HEK293 (cell line): ENCODE data around the gene MAVS.
A peak's percentile ranks its signal among the peaks of the same experiment; 100 is the strongest.

Experiments used
- CTCF ChIA-PET: fragments of 350-600 bp; formaldehyde crosslinking; extraction: SDS; loops from one replicate; lab custom pipeline; 2021; ENCODE audit warnings: antibody characterized with exemption; lab: Yijun Ruan, JAX
- POLR2A ChIA-PET: fragments of 300-600 bp; formaldehyde crosslinking; extraction: SDS; loops from one replicate; lab custom pipeline; 2020; ENCODE audit warnings: antibody characterized with exemption, inconsistent platforms; lab: Yijun Ruan, JAX
- H3K27ac ChIP-seq: fragments of 200-500 bp; sonication (Bioruptor generic); 2 replicates; pipeline ENCODE4 v1.5.1; 2014; ENCODE audit warnings: low read depth, low read length, control low read depth, inconsistent platforms; ENCODE audit errors: extremely low read depth
- H3K36me3 ChIP-seq, 2 experiments: fragments of 200-500 bp in 1 of 2; sonication (Bioruptor generic) in 1 of 2; 1 replicate in 1 of 2; 2 replicates in 1 of 2; pipeline ENCODE4 v1.5.1; 2014 to 2017; ENCODE audit warnings: inconsistent platforms in 2 of 2, low read length in 2 of 2; ENCODE audit not compliant: control insufficient read depth in 2 of 2, insufficient read depth in 1 of 2
- H3K4me1 ChIP-seq: fragments of 200-500 bp; sonication (Bioruptor generic); 2 replicates; pipeline ENCODE4 v1.5.1; 2014; ENCODE audit warnings: mild to moderate bottlenecking, low read length, inconsistent platforms; ENCODE audit not compliant: control insufficient read depth, insufficient read depth
- H3K4me3 ChIP-seq: 2 replicates; pipeline ENCODE4 v1.5.1; 2011; ENCODE audit warnings: low read depth, mild to moderate bottlenecking, control low read depth, low read length, moderate library complexity
- H3K9me3 ChIP-seq: fragments of 200-500 bp; sonication (Bioruptor generic); 2 replicates; pipeline ENCODE4 v1.5.1; 2014; ENCODE audit warnings: low read depth, low read length, inconsistent platforms; ENCODE audit not compliant: control insufficient read depth, insufficient read depth
- GLI4 ChIP-seq: fragments of 450-650 bp; formaldehyde crosslinking; IDR thresholded peaks from 2 replicates; pipeline ENCODE4 v1.5.1; 2016; ENCODE audit warnings: missing biosample characterization, missing genetic modification characterization
- KLF1 ChIP-seq: fragments of 450-650 bp; formaldehyde crosslinking; IDR thresholded peaks from 2 replicates; pipeline ENCODE4 v1.5.1; 2016; ENCODE audit warnings: missing biosample characterization, missing genetic modification characterization
- OSR2 ChIP-seq: fragments of 450-650 bp; formaldehyde crosslinking; IDR thresholded peaks from 2 replicates; pipeline ENCODE4 v1.5.1; 2016; ENCODE audit warnings: missing biosample characterization, missing genetic modification characterization
- OVOL3 ChIP-seq: fragments of 450-650 bp; formaldehyde crosslinking; IDR thresholded peaks from 2 replicates; pipeline ENCODE4 v1.5.1; 2016; ENCODE audit warnings: missing biosample characterization, missing genetic modification characterization
- WT1 ChIP-seq: fragments of 450-650 bp; formaldehyde crosslinking; IDR thresholded peaks from 2 replicates; pipeline ENCODE4 v1.5.1; 2016; ENCODE audit warnings: missing biosample characterization, missing genetic modification characterization
- YY2 ChIP-seq: fragments of 450-650 bp; formaldehyde crosslinking; IDR thresholded peaks from 2 replicates; pipeline ENCODE4 v1.5.1; 2016; ENCODE audit warnings: missing biosample characterization, missing genetic modification characterization
- ZFP69B ChIP-seq: fragments of 450-650 bp; formaldehyde crosslinking; IDR thresholded peaks from 2 replicates; pipeline ENCODE4 v1.5.1; 2016; ENCODE audit warnings: missing biosample characterization, missing genetic modification characterization
- ZNF16 ChIP-seq: fragments of 450-650 bp; formaldehyde crosslinking; IDR thresholded peaks from 2 replicates; pipeline ENCODE4 v1.5.1; 2016; ENCODE audit warnings: low read depth, missing biosample characterization, missing genetic modification characterization
- ZNF214 ChIP-seq: fragments of 450-650 bp; formaldehyde crosslinking; IDR thresholded peaks from 2 replicates; pipeline ENCODE4 v1.5.1; 2017; ENCODE audit warnings: missing biosample characterization, mild to moderate bottlenecking, missing genetic modification characterization, borderline replicate concordance
- ZNF23 ChIP-seq: fragments of 450-650 bp; formaldehyde crosslinking; IDR thresholded peaks from 2 replicates; pipeline ENCODE4 v1.5.1; 2016; ENCODE audit warnings: missing biosample characterization, missing genetic modification characterization, borderline replicate concordance
- ZNF248 ChIP-seq: fragments of 450-650 bp; formaldehyde crosslinking; IDR thresholded peaks from 2 replicates; pipeline ENCODE4 v1.5.1; 2017; ENCODE audit warnings: missing biosample characterization, missing genetic modification characterization
- ZNF266 ChIP-seq: fragments of 450-650 bp; formaldehyde crosslinking; IDR thresholded peaks from 2 replicates; pipeline ENCODE4 v1.5.1; 2016; ENCODE audit warnings: missing biosample characterization, missing genetic modification characterization, low read depth
- ZNF324 ChIP-seq: fragments of 450-650 bp; formaldehyde crosslinking; IDR thresholded peaks from 2 replicates; pipeline ENCODE4 v1.5.1; 2016; ENCODE audit warnings: missing biosample characterization, missing genetic modification characterization
- ZNF366 ChIP-seq: fragments of 450-650 bp; formaldehyde crosslinking; conservative IDR thresholded peaks from 2 replicates; pipeline ENCODE4 v1.5.1; 2016; ENCODE audit warnings: missing biosample characterization, missing genetic modification characterization
- ZNF510 ChIP-seq: fragments of 450-650 bp; formaldehyde crosslinking; IDR thresholded peaks from 2 replicates; pipeline ENCODE4 v1.5.1; 2018; ENCODE audit warnings: mild to moderate bottlenecking, missing genetic modification characterization, missing biosample characterization; ENCODE audit not compliant: insufficient replicate concordance
- ZNF549 ChIP-seq: fragments of 450-650 bp; IDR thresholded peaks from 2 replicates; pipeline ENCODE4 v1.5.1; 2018; ENCODE audit warnings: missing biosample characterization, missing genetic modification characterization, mild to moderate bottlenecking, inconsistent platforms, moderate library complexity
- ZNF596 ChIP-seq: fragments of 450-650 bp; IDR thresholded peaks from 2 replicates; pipeline ENCODE4 v1.5.0; 2018; ENCODE audit warnings: missing biosample characterization, mild to moderate bottlenecking, missing genetic modification characterization, moderate library complexity
- ZNF747 ChIP-seq: fragments of 450-650 bp; formaldehyde crosslinking; IDR thresholded peaks from 2 replicates; pipeline ENCODE4 v1.5.1; 2016; ENCODE audit warnings: missing biosample characterization, missing genetic modification characterization
- ZNF768 ChIP-seq: fragments of 450-650 bp; formaldehyde crosslinking; IDR thresholded peaks from 2 replicates; pipeline ENCODE4 v1.5.1; 2018; ENCODE audit warnings: missing biosample characterization, mild to moderate bottlenecking, missing genetic modification characterization
- ZNF830 ChIP-seq: fragments of 450-650 bp; IDR thresholded peaks from 2 replicates; pipeline ENCODE4 v1.5.0; 2018; ENCODE audit warnings: missing biosample characterization, missing genetic modification characterization, low read depth, mild to moderate bottlenecking, moderate library complexity
- TF ChIP-seq, protein P1 (sequence below): fragments of 450-650 bp; formaldehyde crosslinking; IDR thresholded peaks from 2 replicates; pipeline ENCODE4 v1.5.1; 2017; ENCODE audit warnings: missing biosample characterization, missing genetic modification characterization
- TF ChIP-seq, protein P2 (sequence below): fragments of 450-650 bp; formaldehyde crosslinking; IDR thresholded peaks from 2 replicates; pipeline ENCODE4 v1.5.1; 2016; ENCODE audit warnings: missing biosample characterization, missing genetic modification characterization
- TF ChIP-seq, protein P3 (sequence below): fragments of 450-650 bp; formaldehyde crosslinking; IDR thresholded peaks from 2 replicates; pipeline ENCODE4 v1.5.1; 2016; ENCODE audit warnings: missing biosample characterization, missing genetic modification characterization
- TF ChIP-seq, protein P4 (sequence below): fragments of 450-650 bp; formaldehyde crosslinking; IDR thresholded peaks from 2 replicates; pipeline ENCODE4 v1.5.1; 2016; ENCODE audit warnings: missing biosample characterization, missing genetic modification characterization

Gene MAVS

DNA sequence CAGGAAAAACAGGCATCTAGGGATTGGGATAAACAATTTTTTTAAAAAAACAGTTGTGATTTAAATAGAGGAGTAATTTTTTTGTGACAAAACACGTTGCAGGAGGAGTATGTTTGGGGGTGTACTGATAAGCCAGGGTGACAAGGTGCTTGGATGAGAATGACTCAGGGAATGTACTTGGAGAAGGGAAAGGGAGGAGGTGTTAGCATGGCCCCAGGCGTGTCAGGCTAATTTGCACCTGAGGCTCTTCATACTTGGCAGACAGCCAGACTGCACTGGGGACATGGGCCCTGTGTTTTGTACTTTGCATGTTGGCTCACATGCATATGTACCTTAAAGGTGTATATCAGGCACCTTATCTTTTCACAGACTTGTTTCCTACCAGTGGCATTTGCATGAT is 65.3 kb downstream of the MAVS start (continued):
- TF ChIP-seq ZNF747 (tag by site-specific recombination) (no peak), ZNF830 (tag by site-specific recombination) (no peak), ZNF366 (tag by site-specific recombination) (peak; percentile 37; the same call in 1 of the 2 replicates), OSR2 (tag by site-specific recombination) (no peak), ZNF596 (tag by site-specific recombination) (no peak), ZNF324 (tag by site-specific recombination) (no peak), WT1 (0 out of 2 replicates have a peak, but pooled peaks have one; percentile 12), ZNF16 (no peak)
- TF ChIP-seq, protein P1, sequence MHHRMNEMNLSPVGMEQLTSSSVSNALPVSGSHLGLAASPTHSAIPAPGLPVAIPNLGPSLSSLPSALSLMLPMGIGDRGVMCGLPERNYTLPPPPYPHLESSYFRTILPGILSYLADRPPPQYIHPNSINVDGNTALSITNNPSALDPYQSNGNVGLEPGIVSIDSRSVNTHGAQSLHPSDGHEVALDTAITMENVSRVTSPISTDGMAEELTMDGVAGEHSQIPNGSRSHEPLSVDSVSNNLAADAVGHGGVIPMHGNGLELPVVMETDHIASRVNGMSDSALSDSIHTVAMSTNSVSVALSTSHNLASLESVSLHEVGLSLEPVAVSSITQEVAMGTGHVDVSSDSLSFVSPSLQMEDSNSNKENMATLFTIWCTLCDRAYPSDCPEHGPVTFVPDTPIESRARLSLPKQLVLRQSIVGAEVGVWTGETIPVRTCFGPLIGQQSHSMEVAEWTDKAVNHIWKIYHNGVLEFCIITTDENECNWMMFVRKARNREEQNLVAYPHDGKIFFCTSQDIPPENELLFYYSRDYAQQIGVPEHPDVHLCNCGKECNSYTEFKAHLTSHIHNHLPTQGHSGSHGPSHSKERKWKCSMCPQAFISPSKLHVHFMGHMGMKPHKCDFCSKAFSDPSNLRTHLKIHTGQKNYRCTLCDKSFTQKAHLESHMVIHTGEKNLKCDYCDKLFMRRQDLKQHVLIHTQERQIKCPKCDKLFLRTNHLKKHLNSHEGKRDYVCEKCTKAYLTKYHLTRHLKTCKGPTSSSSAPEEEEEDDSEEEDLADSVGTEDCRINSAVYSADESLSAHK (tag by site-specific recombination) = no peak
- TF ChIP-seq, all 188 proteins: peak for 6

DNA sequence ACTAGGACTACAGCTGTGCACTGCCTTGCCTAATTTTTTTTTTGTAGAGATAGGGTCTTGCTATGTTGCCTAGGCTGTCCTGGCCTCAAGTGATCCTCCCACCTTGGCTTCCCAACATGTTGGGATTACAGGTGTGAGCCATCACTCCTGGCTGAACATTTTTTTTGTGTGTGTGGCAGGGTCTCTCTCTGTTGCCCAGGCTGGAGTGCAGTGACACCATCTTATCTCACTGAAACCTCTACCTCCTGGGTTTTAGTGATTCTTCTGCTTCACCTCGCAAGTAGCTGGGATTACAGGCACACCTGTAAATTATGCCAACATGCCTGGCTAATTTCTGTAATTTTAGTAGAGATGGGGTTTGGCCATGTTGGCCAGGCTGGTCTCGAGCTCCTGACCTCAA is 67.8 kb downstream of the MAVS start:
- H3K4me3 ChIP-seq = no peak overlapping the region
- CTCF ChIA-PET = interaction anchor here (0.7 kb wide), 1 partner anchor 365 kb away, joined by 3 read pairs; no protein-coding TSS in a partner anchor
- no peak for TF ChIP-seq ZNF549
- TF ChIP-seq, protein P2, sequence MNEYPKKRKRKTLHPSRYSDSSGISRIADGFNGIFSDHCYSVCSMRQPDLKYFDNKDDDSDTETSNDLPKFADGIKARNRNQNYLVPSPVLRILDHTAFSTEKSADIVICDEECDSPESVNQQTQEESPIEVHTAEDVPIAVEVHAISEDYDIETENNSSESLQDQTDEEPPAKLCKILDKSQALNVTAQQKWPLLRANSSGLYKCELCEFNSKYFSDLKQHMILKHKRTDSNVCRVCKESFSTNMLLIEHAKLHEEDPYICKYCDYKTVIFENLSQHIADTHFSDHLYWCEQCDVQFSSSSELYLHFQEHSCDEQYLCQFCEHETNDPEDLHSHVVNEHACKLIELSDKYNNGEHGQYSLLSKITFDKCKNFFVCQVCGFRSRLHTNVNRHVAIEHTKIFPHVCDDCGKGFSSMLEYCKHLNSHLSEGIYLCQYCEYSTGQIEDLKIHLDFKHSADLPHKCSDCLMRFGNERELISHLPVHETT (tag by site-specific recombination) = no peak
- no peak for TF ChIP-seq ZNF768
- no peak for TF ChIP-seq KLF1
- no peak for TF ChIP-seq GLI4 (tag by site-specific recombination)
- no peak for TF ChIP-seq OVOL3 (tag by site-specific recombination)
- no peak for TF ChIP-seq ZNF23 (tag by site-specific recombination)
- TF ChIP-seq, protein P3, sequence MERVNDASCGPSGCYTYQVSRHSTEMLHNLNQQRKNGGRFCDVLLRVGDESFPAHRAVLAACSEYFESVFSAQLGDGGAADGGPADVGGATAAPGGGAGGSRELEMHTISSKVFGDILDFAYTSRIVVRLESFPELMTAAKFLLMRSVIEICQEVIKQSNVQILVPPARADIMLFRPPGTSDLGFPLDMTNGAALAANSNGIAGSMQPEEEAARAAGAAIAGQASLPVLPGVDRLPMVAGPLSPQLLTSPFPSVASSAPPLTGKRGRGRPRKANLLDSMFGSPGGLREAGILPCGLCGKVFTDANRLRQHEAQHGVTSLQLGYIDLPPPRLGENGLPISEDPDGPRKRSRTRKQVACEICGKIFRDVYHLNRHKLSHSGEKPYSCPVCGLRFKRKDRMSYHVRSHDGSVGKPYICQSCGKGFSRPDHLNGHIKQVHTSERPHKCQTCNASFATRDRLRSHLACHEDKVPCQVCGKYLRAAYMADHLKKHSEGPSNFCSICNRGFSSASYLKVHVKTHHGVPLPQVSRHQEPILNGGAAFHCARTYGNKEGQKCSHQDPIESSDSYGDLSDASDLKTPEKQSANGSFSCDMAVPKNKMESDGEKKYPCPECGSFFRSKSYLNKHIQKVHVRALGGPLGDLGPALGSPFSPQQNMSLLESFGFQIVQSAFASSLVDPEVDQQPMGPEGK = no peak
- TF ChIP-seq, protein P4, sequence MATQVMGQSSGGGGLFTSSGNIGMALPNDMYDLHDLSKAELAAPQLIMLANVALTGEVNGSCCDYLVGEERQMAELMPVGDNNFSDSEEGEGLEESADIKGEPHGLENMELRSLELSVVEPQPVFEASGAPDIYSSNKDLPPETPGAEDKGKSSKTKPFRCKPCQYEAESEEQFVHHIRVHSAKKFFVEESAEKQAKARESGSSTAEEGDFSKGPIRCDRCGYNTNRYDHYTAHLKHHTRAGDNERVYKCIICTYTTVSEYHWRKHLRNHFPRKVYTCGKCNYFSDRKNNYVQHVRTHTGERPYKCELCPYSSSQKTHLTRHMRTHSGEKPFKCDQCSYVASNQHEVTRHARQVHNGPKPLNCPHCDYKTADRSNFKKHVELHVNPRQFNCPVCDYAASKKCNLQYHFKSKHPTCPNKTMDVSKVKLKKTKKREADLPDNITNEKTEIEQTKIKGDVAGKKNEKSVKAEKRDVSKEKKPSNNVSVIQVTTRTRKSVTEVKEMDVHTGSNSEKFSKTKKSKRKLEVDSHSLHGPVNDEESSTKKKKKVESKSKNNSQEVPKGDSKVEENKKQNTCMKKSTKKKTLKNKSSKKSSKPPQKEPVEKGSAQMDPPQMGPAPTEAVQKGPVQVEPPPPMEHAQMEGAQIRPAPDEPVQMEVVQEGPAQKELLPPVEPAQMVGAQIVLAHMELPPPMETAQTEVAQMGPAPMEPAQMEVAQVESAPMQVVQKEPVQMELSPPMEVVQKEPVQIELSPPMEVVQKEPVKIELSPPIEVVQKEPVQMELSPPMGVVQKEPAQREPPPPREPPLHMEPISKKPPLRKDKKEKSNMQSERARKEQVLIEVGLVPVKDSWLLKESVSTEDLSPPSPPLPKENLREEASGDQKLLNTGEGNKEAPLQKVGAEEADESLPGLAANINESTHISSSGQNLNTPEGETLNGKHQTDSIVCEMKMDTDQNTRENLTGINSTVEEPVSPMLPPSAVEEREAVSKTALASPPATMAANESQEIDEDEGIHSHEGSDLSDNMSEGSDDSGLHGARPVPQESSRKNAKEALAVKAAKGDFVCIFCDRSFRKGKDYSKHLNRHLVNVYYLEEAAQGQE (tag by site-specific recombination) = no peak
- no peak for TF ChIP-seq ZNF510 (tag by site-specific recombination)
- no peak for TF ChIP-seq ZNF214 (tag by site-specific recombination)
- no peak for TF ChIP-seq ZNF266 (tag by site-specific recombination)
- no peak for TF ChIP-seq ZNF248 (tag by site-specific recombination)
- TF ChIP-seq ZFP69B (tag by site-specific recombination) = no peak
- TF ChIP-seq ZNF830 (tag by site-specific recombination) = no peak
- TF ChIP-seq ZNF596 (tag by site-specific recombination) = no peak
- TF ChIP-seq YY2 (tag by site-specific recombination) = no peak
- no peak overlapping the region for H3K27ac ChIP-seq
- 0 out of 2 replicates have a peak, but pooled peaks cover 2% of the 10 kb centered on the region for H3K4me1 ChIP-seq
- peaks cover 73 to 95% of the 10 kb centered on the region in 2 experiments for H3K36me3 ChIP-seq
- POLR2A ChIA-PET = no interaction called here
- no peaks in the 10 kb centered on the region for H3K9me3 ChIP-seq
